Gastroesophageal sphincter (tissue), 4 donors: ENCODE data around the gene AGPAT1. TPM values are rescaled to one million over a fixed set of nuclear protein-coding genes. Genes with fewer than 3 reads are reported as not detected.

ENCODE experiments used
- ATAC-seq: fragments of 150-250 bp; one replicate; pipeline ENCODE4 v1.9.1; 2016; ENCODE audit warnings: mild to moderate bottlenecking, moderate library complexity
- H3K27ac ChIP-seq, 4 donors: fragments of 200-600 bp; sonication (generic) in 3 of 4; 1 replicate in 3 of 4; 2 replicates in 1 of 4; pipeline ENCODE4 v1.5.1; 2016 to 2019
- H3K27me3 ChIP-seq: fragments of 200-600 bp; sonication (generic); one replicate; pipeline ENCODE4 v1.5.1; 2019
- H3K36me3 ChIP-seq, 2 donors: fragments of 200-600 bp; sonication (generic); one replicate each; pipeline ENCODE4 v1.5.1; 2019; ENCODE audit warnings: control low read depth in 1 of 2
- H3K4me1 ChIP-seq, 3 donors: fragments of 200-600 bp; sonication (generic); 1 replicate in 2 of 3; 2 replicates in 1 of 3; pipeline ENCODE4 v1.5.1; 2016 to 2019; ENCODE audit warnings: control low read depth in 2 of 3
- H3K4me3 ChIP-seq, 2 donors: fragments of 200-600 bp; sonication (generic); one replicate each; pipeline ENCODE4 v1.5.1; 2019; ENCODE audit warnings: mild to moderate bottlenecking in 1 of 2, moderate library complexity in 1 of 2
- H3K9me3 ChIP-seq, 3 donors: fragments of 200-600 bp; sonication (generic); one replicate each; pipeline ENCODE4 v1.5.1; 2017 to 2019; ENCODE audit warnings: control low read depth in 2 of 3
- CTCF ChIP-seq, 4 experiments: fragments of 200-600 bp in 2 of 4; fragments of 450-650 bp in 2 of 4; sonication (generic) in 1 of 4; IDR thresholded peaks; one replicate each; pipeline ENCODE4 v1.5.1; 2017 to 2019; ENCODE audit warnings: antibody characterized with exemption in 4 of 4, mild to moderate bottlenecking in 2 of 4, moderate library complexity in 2 of 4
- EP300 ChIP-seq: sonication (generic); formaldehyde crosslinking; IDR thresholded peaks from one replicate; pipeline ENCODE4 v1.6.1; 2017; ENCODE audit warnings: antibody characterized with exemption, mild to moderate bottlenecking
- POLR2A ChIP-seq, 2 donors: fragments of 450-650 bp; IDR thresholded peaks; one replicate each; pipeline ENCODE4 v1.6.1; 2017; ENCODE audit warnings: antibody characterized with exemption in 2 of 2, mild to moderate bottlenecking in 2 of 2, moderate library complexity in 1 of 2
- POLR2AphosphoS5 ChIP-seq: sonication (generic); formaldehyde crosslinking; IDR thresholded peaks from one replicate; pipeline ENCODE4 v1.6.1; 2017; ENCODE audit warnings: antibody characterized with exemption
- WGBS, 2 donors: methylation state at CpG; one replicate each; pipeline ENCODE4 v1.1.5; 2018; ENCODE audit warnings: low coverage in 1 of 2; 5-methylcytosine and 5-hydroxymethylcytosine counted together
- total RNA-seq, 4 donors: library from RNA; depleted of rRNA; stranded (reverse); fragments of >200 nt; gene quantifications; one replicate each; pipeline ENCODE4 v1.1.0, GENCODE V29; 2016

The AGPAT1 gene
- total RNA-seq, 4 donors from 2014 or later: 45.6 to 70.5 (median 54.6) TPM

GRCh38 chr6:32164295-32164694 lies 11.6 kb downstream of the AGPAT1 start, which contains the start of gene EGFL8:
TSS of gene EGFL8 (plus strand) at chr6:32164595. CDS start at chr6:32166166, 1,571 bp downstream.
- Histone ChIP-seq H3K9me3 (no peaks in the 10 kb centered on the region), H3K4me1 (peaks cover 0 to 18% (median 0%) of the 10 kb centered on the region in 3 donors), H3K27ac (peak within 1 kb of the TSS in 3 of 4 donors; percentile 60 to 74 (median 64)), H3K4me3 (no peak within 1 kb of the TSS), H3K27me3 (no peaks in the 10 kb centered on the region), H3K36me3 (peaks cover 0 to 97% of the 10 kb centered on the region in 2 donors)
- TF ChIP-seq EP300 (no peak), POLR2AphosphoS5 (no peak), POLR2A (IDR thresholded peaks at IDR 0.05) (no peak), CTCF (IDR thresholded peaks at IDR 0.05) (no peak)
- no peak for ATAC-seq

- no peaks in the 10 kb centered on the region for H3K27me3 ChIP-seq
- H3K9me3 ChIP-seq: no peaks in the 10 kb centered on the region
- ATAC-seq: peak; percentile 46
- peak overlapping the region in 3 of 4 donors; percentile 60 to 74 (median 64) for H3K27ac ChIP-seq
- no CpG with 5 or more reads among the region's 7 CpGs for WGBS, 2 donors
- peaks cover 0 to 18% (median 0%) of the 10 kb centered on the region in 3 donors for H3K4me1 ChIP-seq
- TF ChIP-seq CTCF (IDR thresholded peaks at IDR 0.05): peak in 1 of 4 experiments; percentile 15
- TF ChIP-seq POLR2A (IDR thresholded peaks at IDR 0.05): no peak
- H3K36me3 ChIP-seq: peaks cover 0 to 96% of the 10 kb centered on the region in 2 donors
- no peak overlapping the region for H3K4me3 ChIP-seq
Measured at GRCh38 chr6:32163559-32164258, 12.2 kb downstream of the AGPAT1 start.

- H3K27me3 ChIP-seq: no peaks in the 10 kb centered on the region
- H3K4me1 ChIP-seq: peaks cover 0 to 35% (median 10%) of the 10 kb centered on the region in 3 donors
- no peak overlapping the region for H3K27ac ChIP-seq
- peaks cover 0 to 72% of the 10 kb centered on the region in 2 donors for H3K36me3 ChIP-seq
- no peak for TF ChIP-seq EP300
- TF ChIP-seq CTCF (IDR thresholded peaks at IDR 0.05): no peak
- no peak for TF ChIP-seq POLR2A (IDR thresholded peaks at IDR 0.05)
- no peak for TF ChIP-seq POLR2AphosphoS5
- no peak overlapping the region for H3K4me3 ChIP-seq
- H3K9me3 ChIP-seq: no peaks in the 10 kb centered on the region
- no peak for ATAC-seq
Measured at GRCh38 chr6:32158052-32158451, 17.8 kb downstream of the AGPAT1 start.

GRCh38 chr6:32156891-32157290 lies 19.0 kb downstream of the AGPAT1 start:
- no peak for TF ChIP-seq EP300
- no peak for TF ChIP-seq CTCF (IDR thresholded peaks at IDR 0.05)
- no peak for TF ChIP-seq POLR2A (IDR thresholded peaks at IDR 0.05)
- no peak for TF ChIP-seq POLR2AphosphoS5
- ATAC-seq: no peak
- WGBS, 2 donors: 80 to 92% methylated on average over 6 to 9 of the region's 9 CpGs
- Histone ChIP-seq H3K4me1 (peaks cover 4 to 42% (median 17%) of the 10 kb centered on the region in 3 donors), H3K36me3 (peaks cover 0 to 60% of the 10 kb centered on the region in 2 donors), H3K9me3 (no peaks in the 10 kb centered on the region), H3K4me3 (no peak overlapping the region), H3K27me3 (no peaks in the 10 kb centered on the region), H3K27ac (no peak overlapping the region)
